C4-2B (cell line): ENCODE measurements around the gene CIT.

Experiments
- H3K27ac ChIP-seq: fragments of 450-650 bp; 2 replicates; pipeline ENCODE4 v1.5.1; 2017
- CTCF ChIP-seq: fragments of 450-650 bp; conservative IDR thresholded peaks from 2 replicates; pipeline ENCODE4 v1.5.1; 2017; ENCODE audit warnings: mild to moderate bottlenecking
- ZFX ChIP-seq: fragments of 450-650 bp; IDR thresholded peaks from 2 replicates; pipeline ENCODE4 v1.6.1; 2017

Gene CIT

GRCh38 chr12:119672194-119672593 lies 204.9 kb downstream of the CIT start:
- no peak for TF ChIP-seq ZFX
- no peak overlapping the region for H3K27ac ChIP-seq

- TF ChIP-seq CTCF = no peak
- no peak for TF ChIP-seq ZFX
- no peak overlapping the region for H3K27ac ChIP-seq
Observed at GRCh38 chr12:119671070-119671469, 206.1 kb downstream of the CIT start.

- H3K27ac ChIP-seq = peak overlapping the region; percentile 99
- TF ChIP-seq CTCF = no peak
- TF ChIP-seq ZFX = no peak
Observed at GRCh38 chr12:119669744-119670472, 207.2 kb downstream of the CIT start.

GRCh38 chr12:119668324-119668841 lies 208.7 kb downstream of the CIT start:
- peak overlapping the region; percentile 99 for H3K27ac ChIP-seq
- TF ChIP-seq ZFX = peak; percentile 20; the same call in 1 of the 2 replicates
- TF ChIP-seq CTCF = no peak

- peak within 1 kb of the TSS; percentile 99 for H3K27ac ChIP-seq
- TF ChIP-seq ZFX (peak; percentile 60), CTCF (peak; percentile 98)
Observed at GRCh38 chr12:119667577-119668323, 209.4 kb downstream of the CIT start, which contains the start of gene PRKAB1. Gene PRKAB1 (plus strand): TSS chr12:119668133. CDS start chr12:119668245, 112 bp downstream.

GRCh38 chr12:119666900-119667576 lies 210.1 kb downstream of the CIT start:
- peak overlapping the region; percentile 99 for H3K27ac ChIP-seq
- TF ChIP-seq ZFX = no peak

- no peak for TF ChIP-seq ZFX
- TF ChIP-seq CTCF = no peak
- no peak overlapping the region for H3K27ac ChIP-seq
Observed at GRCh38 chr12:119666226-119666795, 210.8 kb downstream of the CIT start.
